GM12865 (cell line): Measurements from ENCODE around the gene CCRL2.

ENCODE experiments used
- DNase-seq: peaks from one replicate; pipeline ENCODE4 v3.0.0; 2010; ENCODE audit warnings: low read depth
- H3K4me3 ChIP-seq: 2 replicates; pipeline ENCODE4 v1.5.1; 2011; ENCODE audit warnings: mild to moderate bottlenecking, low read depth, low read length, control low read depth
- CTCF ChIP-seq: IDR thresholded peaks from 2 replicates; pipeline ENCODE4 v1.5.1; 2011; ENCODE audit warnings: low read length, control low read depth, low read depth, inconsistent platforms; ENCODE audit not compliant: insufficient read depth; ENCODE audit errors: missing control alignments

Gene CCRL2

GRCh38 chr3:46371519-46372340 is 35.3 kb upstream of the CCRL2 start:
- no peak for TF ChIP-seq CTCF
- no peak for DNase-seq

GRCh38 chr3:46372492-46373359 is 34.3 kb upstream of the CCRL2 start:
- DNase-seq: peak; percentile 57

More at GRCh38 chr3:46371519-46372340, 35.3 kb upstream of the CCRL2 start:
- no peak overlapping the region for H3K4me3 ChIP-seq

DNA sequence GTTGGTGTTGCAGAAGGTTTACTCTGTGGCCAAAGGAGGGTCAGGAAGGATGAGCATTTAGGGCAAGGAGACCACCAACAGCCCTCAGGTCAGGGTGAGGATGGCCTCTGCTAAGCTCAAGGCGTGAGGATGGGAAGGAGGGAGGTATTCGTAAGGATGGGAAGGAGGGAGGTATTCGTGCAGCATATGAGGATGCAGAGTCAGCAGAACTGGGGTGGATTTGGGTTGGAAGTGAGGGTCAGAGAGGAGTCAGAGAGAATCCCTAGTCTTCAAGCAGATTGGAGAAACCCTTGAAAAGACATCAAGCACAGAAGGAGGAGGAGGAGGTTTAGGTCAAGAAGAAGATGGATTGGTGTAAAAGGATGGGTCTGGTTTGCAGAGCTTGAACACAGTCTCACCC is 32.3 kb upstream of the CCRL2 start:
- H3K4me3 ChIP-seq: no peak overlapping the region
- no peak for DNase-seq
- TF ChIP-seq CTCF: no peak

More at GRCh38 chr3:46372492-46373359, 34.3 kb upstream of the CCRL2 start:
- no peak overlapping the region for H3K4me3 ChIP-seq
- peak; percentile 71 for TF ChIP-seq CTCF

DNA sequence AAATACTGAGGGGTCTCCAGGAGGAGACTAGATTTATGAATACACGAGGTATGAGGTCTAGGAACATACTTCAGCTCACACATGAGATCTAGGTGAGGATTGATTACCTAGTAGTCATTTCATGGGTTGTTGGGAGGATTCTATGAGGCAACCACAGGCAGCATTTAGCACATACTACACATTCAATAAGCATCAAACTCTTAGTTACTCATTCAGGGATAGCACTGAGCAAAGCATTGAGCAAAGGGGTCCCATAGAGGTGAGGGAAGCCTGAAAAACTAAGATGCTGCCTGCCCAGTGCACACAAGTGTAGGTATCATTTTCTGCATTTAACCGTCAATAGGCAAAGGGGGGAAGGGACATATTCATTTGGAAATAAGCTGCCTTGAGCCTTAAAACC is 31.8 kb upstream of the CCRL2 start:
- DNase-seq: no peak
- TF ChIP-seq CTCF: no peak
- H3K4me3 ChIP-seq: no peak overlapping the region

GRCh38 chr3:46375814-46376213 is 31.2 kb upstream of the CCRL2 start:
- TF ChIP-seq CTCF: no peak
- no peak for DNase-seq
- H3K4me3 ChIP-seq: no peak overlapping the region

- peak; percentile 75 for DNase-seq
- TF ChIP-seq CTCF: peak; percentile 77
- no peak overlapping the region for H3K4me3 ChIP-seq
These were observed 28.6 kb upstream of the CCRL2 start for GRCh38 chr3:46378426-46378942.
